ENCODE data around the gene KRT33B. TPM values are rescaled to one million over a fixed set of nuclear protein-coding genes. Genes with fewer than 3 reads are reported as not detected.

The KRT33B gene
- total RNA-seq, 2 experiments from 2014 or later = not detected

GRCh38 chr17:41335747-41336146, 33.9 kb downstream of the KRT33B start:
- peaks cover 31% of the 10 kb centered on the region for H3K4me1 Mint-ChIP-seq
- CTCF ChIA-PET = no interaction called here
- no peak overlapping the region for H3K4me3 Mint-ChIP-seq
- H3K27me3 Mint-ChIP-seq = peaks cover 8% of the 10 kb centered on the region
- DNase-seq = no peak
- H3K36me3 Mint-ChIP-seq (ENCODE audit: low read depth) = no peaks in the 10 kb centered on the region
- POLR2A ChIA-PET = no interaction called here
- H3K9me3 Mint-ChIP-seq = no peaks in the 10 kb centered on the region
- no peak overlapping the region for H3K27ac Mint-ChIP-seq

GRCh38 chr17:41334385-41335305, 35.0 kb downstream of the KRT33B start:
- Mint-ChIP-seq H3K27ac (no peak overlapping the region), H3K36me3 (ENCODE audit: low read depth) (no peaks in the 10 kb centered on the region), H3K9me3 (no peaks in the 10 kb centered on the region), H3K4me1 (peaks cover 20% of the 10 kb centered on the region), H3K27me3 (peaks cover 5% of the 10 kb centered on the region), H3K4me3 (no peak overlapping the region)
- ChIA-PET POLR2A (no interaction called here), CTCF (interaction anchor here (0.6 to 1.5 kb wide), 2 partner anchors 12 to 172 kb away, joined by 3 to 5 read pairs; no protein-coding TSS in a partner anchor)
- no peak for DNase-seq

- no peaks in the 10 kb centered on the region for H3K9me3 Mint-ChIP-seq
- peaks cover 5% of the 10 kb centered on the region for H3K27me3 Mint-ChIP-seq
- H3K27ac Mint-ChIP-seq = no peak overlapping the region
- POLR2A ChIA-PET = no interaction called here
- CTCF ChIA-PET = interaction anchor here (1.5 kb wide), 1 partner anchor 11 kb away, joined by 5 read pairs; no protein-coding TSS in a partner anchor
- no peaks in the 10 kb centered on the region for H3K36me3 Mint-ChIP-seq (ENCODE audit: low read depth)
- no peak for DNase-seq
- H3K4me3 Mint-ChIP-seq = no peak overlapping the region
- peaks cover 12% of the 10 kb centered on the region for H3K4me1 Mint-ChIP-seq
These were observed 35.8 kb downstream of the KRT33B start for GRCh38 chr17:41333836-41334235.

GRCh38 chr17:41333098-41333497, 36.5 kb downstream of the KRT33B start:
- ChIA-PET CTCF (interaction anchor here (1.5 kb wide), 1 partner anchor 10 kb away, joined by 5 read pairs; no protein-coding TSS in a partner anchor), POLR2A (no interaction called here)
- no peak overlapping the region for H3K4me3 Mint-ChIP-seq

GRCh38 chr17:41332239-41332638, 37.4 kb downstream of the KRT33B start:
- H3K27ac Mint-ChIP-seq = no peak overlapping the region
- H3K4me1 Mint-ChIP-seq = peaks cover 7% of the 10 kb centered on the region
- CTCF ChIA-PET = interaction anchor here (0.8 to 1.0 kb wide), 2 partner anchors 10 to 316 kb away, joined by 4 read pairs; no protein-coding TSS in a partner anchor
- DNase-seq = no peak
- H3K36me3 Mint-ChIP-seq (ENCODE audit: low read depth) = no peaks in the 10 kb centered on the region
- H3K27me3 Mint-ChIP-seq = peaks cover under 1% of the 10 kb centered on the region
- no peak overlapping the region for H3K4me3 Mint-ChIP-seq
- POLR2A ChIA-PET = no interaction called here
- no peaks in the 10 kb centered on the region for H3K9me3 Mint-ChIP-seq

More at GRCh38 chr17:41333098-41333497, 36.5 kb downstream of the KRT33B start:
- peaks cover 6% of the 10 kb centered on the region for H3K4me1 Mint-ChIP-seq
- no peak overlapping the region for H3K27ac Mint-ChIP-seq
- no peaks in the 10 kb centered on the region for H3K9me3 Mint-ChIP-seq
- DNase-seq = no peak
- peaks cover 3% of the 10 kb centered on the region for H3K27me3 Mint-ChIP-seq
- no peaks in the 10 kb centered on the region for H3K36me3 Mint-ChIP-seq (ENCODE audit: low read depth)

GRCh38 chr17:41331606-41332005, 38.0 kb downstream of the KRT33B start:
- peaks cover 12% of the 10 kb centered on the region for H3K4me1 Mint-ChIP-seq
- ChIA-PET CTCF (interaction anchor here (0.8 to 1.0 kb wide), 2 partner anchors 9 to 317 kb away, joined by 4 read pairs; no protein-coding TSS in a partner anchor), POLR2A (interaction anchor here (0.6 kb wide), 1 partner anchor 357 kb away, joined by 3 read pairs; the partner anchor contains the start of gene EIF1)
- no peak for DNase-seq
- no peaks in the 10 kb centered on the region for H3K36me3 Mint-ChIP-seq (ENCODE audit: low read depth)
- H3K4me3 Mint-ChIP-seq = no peak overlapping the region
- no peaks in the 10 kb centered on the region for H3K9me3 Mint-ChIP-seq
- H3K27me3 Mint-ChIP-seq = no peaks in the 10 kb centered on the region
- H3K27ac Mint-ChIP-seq = no peak overlapping the region

- ChIA-PET CTCF (interaction anchor here (0.7 to 2.1 kb wide), 4 partner anchors 11 to 333 kb away, joined by 3 to 9 read pairs (median 4); partner anchors contain the start of gene KRTAP16-1), POLR2A (interaction anchor here (0.9 kb wide), 1 partner anchor 21 kb away, joined by 3 read pairs; the partner anchor contains the start of gene KRTAP16-1)
- peak; percentile 34 for DNase-seq
- Mint-ChIP-seq H3K4me3 (no peak overlapping the region), H3K36me3 (ENCODE audit: low read depth) (no peaks in the 10 kb centered on the region), H3K27ac (no peak overlapping the region), H3K27me3 (no peaks in the 10 kb centered on the region), H3K9me3 (no peaks in the 10 kb centered on the region), H3K4me1 (peaks cover 14% of the 10 kb centered on the region)
These were observed 40.2 kb downstream of the KRT33B start for GRCh38 chr17:41329279-41329948.

GRCh38 chr17:41328207-41328606, 41.4 kb downstream of the KRT33B start:
- H3K4me1 Mint-ChIP-seq = peaks cover 16% of the 10 kb centered on the region
- H3K9me3 Mint-ChIP-seq = no peaks in the 10 kb centered on the region
- no peaks in the 10 kb centered on the region for H3K36me3 Mint-ChIP-seq (ENCODE audit: low read depth)
- no peaks in the 10 kb centered on the region for H3K27me3 Mint-ChIP-seq
- no peak for DNase-seq
- ChIA-PET POLR2A (interaction anchor here (1.1 kb wide), 1 partner anchor 19 kb away, joined by 3 read pairs; the partner anchor contains the start of gene KRTAP16-1), CTCF (no interaction called here)
- H3K27ac Mint-ChIP-seq = no peak overlapping the region
- no peak overlapping the region for H3K4me3 Mint-ChIP-seq

- no peaks in the 10 kb centered on the region for H3K27me3 Mint-ChIP-seq
- no peak for DNase-seq
- peaks cover 16% of the 10 kb centered on the region for H3K4me1 Mint-ChIP-seq
- POLR2A ChIA-PET = interaction anchor here (1.1 kb wide), 1 partner anchor 19 kb away, joined by 3 read pairs; the partner anchor contains the start of gene KRTAP16-1
- no peaks in the 10 kb centered on the region for H3K9me3 Mint-ChIP-seq
- no peak overlapping the region for H3K27ac Mint-ChIP-seq
- H3K4me3 Mint-ChIP-seq = no peak overlapping the region
- no peaks in the 10 kb centered on the region for H3K36me3 Mint-ChIP-seq (ENCODE audit: low read depth)
- CTCF ChIA-PET = no interaction called here
These were observed 42.0 kb downstream of the KRT33B start for GRCh38 chr17:41327411-41328120.

GRCh38 chr17:41326173-41327145, 43.2 kb downstream of the KRT33B start:
- Mint-ChIP-seq H3K27ac (no peak overlapping the region), H3K27me3 (no peaks in the 10 kb centered on the region), H3K9me3 (no peaks in the 10 kb centered on the region), H3K4me3 (no peak overlapping the region), H3K36me3 (ENCODE audit: low read depth) (no peaks in the 10 kb centered on the region), H3K4me1 (peaks cover 16% of the 10 kb centered on the region)
- no peak for DNase-seq
- POLR2A ChIA-PET = no interaction called here
- CTCF ChIA-PET = no interaction called here

- H3K4me1 Mint-ChIP-seq = peaks cover 16% of the 10 kb centered on the region
- POLR2A ChIA-PET = no interaction called here
- no peak overlapping the region for H3K4me3 Mint-ChIP-seq
- no peaks in the 10 kb centered on the region for H3K27me3 Mint-ChIP-seq
- no peaks in the 10 kb centered on the region for H3K36me3 Mint-ChIP-seq (ENCODE audit: low read depth)
- H3K27ac Mint-ChIP-seq = no peak overlapping the region
- DNase-seq = no peak
- H3K9me3 Mint-ChIP-seq = no peaks in the 10 kb centered on the region
- CTCF ChIA-PET = no interaction called here
These were observed 44.0 kb downstream of the KRT33B start for GRCh38 chr17:41325611-41326010.

- Mint-ChIP-seq H3K9me3 (peaks cover 1% of the 10 kb centered on the region), H3K27me3 (no peaks in the 10 kb centered on the region), H3K4me3 (no peak overlapping the region), H3K36me3 (ENCODE audit: low read depth) (no peaks in the 10 kb centered on the region), H3K4me1 (peaks cover 16% of the 10 kb centered on the region), H3K27ac (no peak overlapping the region)
- POLR2A ChIA-PET = no interaction called here
- no peak for DNase-seq
- CTCF ChIA-PET = no interaction called here
These were observed 44.5 kb downstream of the KRT33B start for GRCh38 chr17:41325126-41325525.
